SIG-M5 treated with dmso at 0.1 percent for 504 hours (cell line): ENCODE measurements around the gene HES5.

Experiments used
- DNase-seq: peaks from one replicate; lab custom pipeline; 2025; ENCODE audit not compliant: unreplicated experiment; lab: John Stamatoyannopoulos, UW

HES5 gene

DNA sequence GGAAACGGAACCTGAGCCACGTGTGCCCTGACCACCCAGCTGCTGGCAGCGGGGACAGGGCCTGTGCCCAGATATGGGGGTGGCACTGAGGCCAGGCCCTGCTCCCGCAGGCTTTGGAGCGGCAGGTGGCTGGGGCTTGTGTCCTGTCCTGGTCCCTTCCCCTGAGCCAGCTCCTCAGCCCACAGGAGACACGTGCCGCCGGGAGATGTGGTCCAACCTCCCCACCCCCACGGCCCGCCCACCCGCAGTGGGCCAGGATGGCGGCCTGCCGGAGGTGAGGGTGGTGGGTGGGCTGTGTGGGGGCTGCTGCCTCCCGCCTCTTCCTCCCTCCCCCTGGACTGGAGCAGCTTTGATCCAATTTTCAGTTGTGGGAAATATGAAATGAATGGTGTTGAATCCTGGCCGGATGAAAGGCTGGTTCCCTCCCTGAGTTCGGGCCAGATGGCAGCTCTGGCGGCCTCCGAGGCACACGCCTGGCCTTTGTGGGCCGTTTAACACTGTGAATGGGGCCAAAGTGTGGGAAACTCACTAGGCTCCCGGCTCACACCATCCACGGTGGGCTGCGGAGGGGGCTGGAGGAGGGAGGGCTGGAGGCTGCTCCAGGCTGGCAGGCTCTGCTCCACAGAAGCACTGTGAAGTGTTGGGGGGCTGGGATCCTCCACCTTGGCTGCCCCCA lies 2.6 kb upstream of the HES5 start:
- DNase-seq, result no peak

DNA sequence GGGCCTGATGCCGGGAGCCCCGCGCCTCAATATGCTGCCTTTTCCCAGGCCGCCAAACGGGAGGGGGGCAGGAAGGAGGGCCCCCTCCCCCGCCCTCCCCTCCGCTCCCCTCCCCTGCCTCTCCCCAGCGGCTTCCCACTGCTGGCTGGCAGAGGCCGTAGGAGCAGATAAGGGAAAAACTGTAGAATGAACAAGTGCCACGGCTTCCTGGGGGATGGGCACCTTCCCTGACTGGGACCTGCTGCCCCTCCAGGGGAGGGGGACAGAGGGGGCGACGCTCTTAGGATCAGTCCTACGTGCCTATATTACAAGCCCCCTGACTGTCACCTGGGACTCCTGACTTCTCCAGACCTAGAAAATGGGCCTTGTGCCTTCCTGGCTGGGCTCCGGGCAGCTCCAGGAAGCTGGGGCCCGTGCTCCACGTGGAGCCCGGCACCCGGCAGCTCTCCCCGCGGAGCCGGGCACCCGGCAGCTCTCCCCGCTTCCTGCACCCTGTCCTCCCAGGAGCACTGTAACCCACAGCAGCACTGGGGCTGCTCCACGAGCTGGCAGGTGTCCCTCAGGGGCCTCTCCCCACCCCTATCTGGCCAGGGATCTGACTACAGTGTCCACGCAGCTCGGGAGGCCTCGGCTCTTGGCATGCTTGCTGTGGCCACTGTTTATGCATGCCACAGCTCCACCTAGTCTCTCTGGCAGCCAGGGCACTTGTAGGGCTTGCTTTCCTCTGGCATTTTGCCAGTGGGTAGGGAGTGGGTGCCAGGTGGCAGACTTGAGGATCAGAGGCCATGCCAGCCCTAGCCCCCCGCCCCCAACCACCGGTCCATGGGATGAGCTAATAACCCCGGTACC lies 674 bp upstream of the HES5 start:
- DNase-seq, result no peak

DNA sequence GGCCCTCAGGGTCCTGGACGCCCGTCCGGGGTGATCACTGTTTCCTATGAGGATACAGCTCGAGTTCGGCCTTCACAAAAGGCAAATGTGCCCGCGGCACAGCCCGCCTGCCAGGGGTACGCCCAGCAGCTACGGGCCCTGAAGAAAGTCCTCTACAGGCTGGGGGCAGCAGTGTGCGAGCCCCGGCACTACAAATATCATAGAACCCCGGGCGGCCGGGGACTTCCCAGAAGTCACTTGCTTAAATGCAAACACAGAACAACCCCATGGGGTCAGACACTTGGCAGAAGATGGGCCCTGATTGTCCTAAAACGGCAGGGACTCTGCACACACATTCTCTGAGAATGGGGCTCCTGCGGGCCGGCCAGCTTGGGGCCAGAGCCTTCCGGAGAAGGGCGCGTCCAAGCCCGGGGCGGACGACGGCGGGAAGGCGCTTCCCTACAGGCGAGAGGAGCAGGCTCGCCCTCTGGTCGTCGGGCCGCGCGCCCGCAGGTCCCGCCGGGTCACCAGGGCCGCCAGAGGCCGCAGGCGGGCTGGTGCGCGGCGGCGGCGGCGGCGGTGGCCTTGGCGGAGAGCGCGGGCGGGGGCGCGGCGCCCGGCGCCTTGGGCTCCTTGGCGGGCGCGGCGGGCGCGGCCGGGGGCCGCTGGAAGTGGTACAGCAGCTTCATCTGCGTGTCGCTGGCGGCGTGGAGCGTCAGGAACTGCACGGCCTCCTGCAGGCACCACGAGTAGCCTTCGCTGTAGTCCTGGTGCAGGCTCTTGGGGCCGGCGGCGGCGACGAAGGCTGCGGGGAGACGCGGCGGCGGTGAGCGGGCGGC lies 888 bp downstream of the HES5 start:
- DNase-seq, result no peak

DNA sequence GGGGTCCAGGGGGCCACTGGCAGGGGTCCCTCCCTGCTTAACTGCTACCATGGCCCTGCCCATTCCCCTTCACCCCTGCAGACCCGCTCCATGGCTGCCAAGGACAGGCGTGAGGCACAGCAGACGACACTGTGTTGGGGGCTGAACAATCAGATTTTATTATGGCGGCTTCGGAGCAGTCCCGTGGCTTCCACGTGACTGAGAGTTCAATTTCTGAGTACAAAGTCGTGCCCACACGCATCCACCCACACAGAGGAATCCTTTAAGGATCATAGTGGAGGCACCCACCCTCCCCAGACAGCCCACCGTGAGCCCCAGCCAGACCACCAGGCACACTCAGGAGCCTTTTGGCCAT lies 1.5 kb downstream of the HES5 start:
- no peak for DNase-seq

DNA sequence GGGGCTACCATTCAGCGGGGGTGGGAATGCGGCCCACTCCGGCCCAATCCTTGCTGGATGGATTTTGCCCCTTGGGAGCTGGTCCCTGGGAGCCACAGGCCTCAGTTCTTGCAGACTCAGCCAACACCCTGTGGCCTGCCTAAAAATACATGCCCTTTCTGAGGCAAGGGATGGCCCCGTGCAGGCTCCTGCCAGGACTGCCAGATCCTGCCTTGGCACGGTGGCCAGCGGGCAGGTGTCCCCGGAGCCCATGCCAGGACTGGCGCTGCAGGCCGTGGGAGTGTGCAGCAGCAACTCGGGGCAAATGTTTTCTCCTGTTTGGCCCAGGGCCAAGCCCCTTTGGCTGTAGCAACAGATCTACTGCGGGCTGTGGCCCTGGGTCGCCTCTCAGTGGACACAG lies 2.0 kb downstream of the HES5 start:
- DNase-seq, result no peak

DNA sequence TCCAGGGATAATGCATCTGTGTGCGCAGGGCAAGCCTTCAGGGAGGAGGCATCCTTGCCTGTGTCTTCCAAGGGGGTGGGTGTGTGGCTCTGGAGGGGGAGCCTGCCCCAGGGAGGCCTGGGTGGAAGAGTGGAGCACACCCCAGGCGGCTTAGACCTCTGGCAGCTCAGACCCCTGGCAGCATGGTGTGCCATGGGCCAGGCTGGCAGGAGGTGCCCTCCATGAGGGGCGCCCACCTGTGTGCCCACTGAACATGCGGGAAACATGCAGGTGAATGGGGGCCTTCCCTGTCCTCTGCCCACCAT lies 2.6 kb downstream of the HES5 start:
- no peak for DNase-seq

DNA sequence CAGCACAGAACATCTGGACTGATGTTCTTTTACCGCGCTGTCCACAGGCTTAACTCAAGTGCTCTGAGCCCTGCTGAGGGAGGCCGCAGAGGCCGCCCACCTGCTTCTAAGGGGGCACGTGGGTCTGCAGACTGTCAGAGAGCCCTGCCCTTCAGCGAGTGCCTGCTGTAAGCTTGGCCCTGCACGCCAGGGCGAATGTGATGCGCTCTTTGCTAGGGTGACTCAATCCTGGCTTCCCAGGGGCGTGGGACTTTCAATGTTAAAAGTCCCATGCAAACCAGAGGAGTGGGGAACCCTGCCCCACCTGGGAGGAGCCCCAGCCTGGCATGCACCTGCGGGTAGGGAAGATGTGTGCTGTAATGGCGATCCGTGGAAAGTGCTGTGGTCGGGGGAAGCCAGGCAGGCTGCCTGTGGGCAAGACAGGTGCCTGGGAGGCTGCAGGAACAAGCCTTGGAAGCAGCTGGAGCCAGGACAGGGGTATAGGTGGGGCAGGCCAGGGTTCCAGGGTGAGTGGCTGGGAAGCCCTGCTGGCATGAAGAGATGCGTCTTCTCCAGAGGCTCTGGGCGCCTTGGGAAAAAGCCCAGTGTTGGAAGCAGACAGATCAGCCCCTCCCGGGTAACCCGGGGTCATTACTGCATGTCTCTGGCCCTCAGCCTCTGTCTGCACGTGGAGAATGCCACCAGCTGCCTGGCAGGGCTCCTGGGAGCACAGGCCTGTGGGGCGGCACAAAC lies 3.1 kb downstream of the HES5 start:
- no peak for DNase-seq

DNA sequence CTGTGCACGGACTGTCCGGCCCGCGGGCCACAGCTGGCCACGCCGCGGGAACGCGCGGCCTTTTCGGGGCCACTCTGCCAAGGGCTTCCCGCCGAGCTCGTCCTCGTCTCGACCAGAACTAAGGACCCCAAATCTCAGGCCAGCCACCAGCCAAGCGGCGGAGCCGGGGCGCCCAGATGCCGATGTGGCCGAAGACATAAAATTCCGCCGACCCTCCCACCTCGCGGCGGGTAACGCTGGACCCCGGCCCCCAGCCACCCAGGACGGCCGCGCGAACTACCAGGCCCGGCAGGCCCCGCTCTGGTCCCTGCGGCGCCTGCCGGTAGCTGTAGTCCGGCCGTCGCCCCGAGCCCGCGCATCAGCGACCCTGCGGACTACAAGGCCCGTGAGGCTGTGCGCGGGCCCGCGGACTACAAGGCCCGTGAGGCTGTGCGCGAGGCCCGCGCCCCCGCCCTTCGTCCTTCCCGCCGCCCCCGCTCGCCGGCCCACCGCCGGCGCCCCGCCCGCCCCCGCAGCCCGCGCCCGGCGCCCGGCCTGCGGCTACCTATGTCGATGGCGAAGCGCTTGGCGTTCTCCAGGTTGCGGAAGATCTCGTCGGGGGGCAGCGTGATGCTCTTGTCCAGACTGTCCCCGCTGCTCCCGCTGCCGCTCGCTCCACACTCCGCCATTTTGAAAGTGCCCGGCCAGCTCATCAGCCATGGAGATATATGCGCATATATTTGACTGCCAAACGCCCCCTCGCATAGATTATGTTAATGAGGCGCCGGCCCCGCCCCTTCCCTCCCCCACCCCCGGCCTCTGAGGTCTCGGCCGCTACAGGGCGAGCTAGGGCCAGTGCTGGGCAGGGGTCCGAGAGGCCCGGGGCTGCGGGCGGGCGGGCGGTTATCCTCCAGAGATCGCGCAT lies 3.9 kb downstream of the HES5 start, which contains the start of gene PANK4:
TSS of gene PANK4 (minus strand) at position 677 of the 904 bp plus-strand sequence. CDS start at position 668, 9 bp downstream.
- DNase-seq, result peak; percentile 85

DNA sequence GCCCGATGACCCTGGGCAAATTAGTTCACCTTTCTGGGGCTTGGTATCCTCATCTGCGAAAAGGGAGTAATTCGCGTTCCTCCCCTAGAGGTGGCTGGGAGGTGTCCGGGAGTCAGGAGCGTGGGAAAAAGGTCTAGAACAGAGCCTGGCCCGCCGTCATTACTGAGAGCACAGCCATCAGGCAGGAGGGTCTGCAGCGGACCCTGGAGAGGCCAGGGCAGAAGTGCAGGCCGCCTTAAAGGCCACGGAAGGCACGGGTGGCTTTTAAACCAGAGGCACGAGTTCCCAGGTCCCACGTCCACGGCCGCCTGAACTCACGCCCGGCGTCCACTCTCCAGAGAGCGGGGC lies 4.5 kb downstream of the HES5 start:
- DNase-seq, result no peak

DNA sequence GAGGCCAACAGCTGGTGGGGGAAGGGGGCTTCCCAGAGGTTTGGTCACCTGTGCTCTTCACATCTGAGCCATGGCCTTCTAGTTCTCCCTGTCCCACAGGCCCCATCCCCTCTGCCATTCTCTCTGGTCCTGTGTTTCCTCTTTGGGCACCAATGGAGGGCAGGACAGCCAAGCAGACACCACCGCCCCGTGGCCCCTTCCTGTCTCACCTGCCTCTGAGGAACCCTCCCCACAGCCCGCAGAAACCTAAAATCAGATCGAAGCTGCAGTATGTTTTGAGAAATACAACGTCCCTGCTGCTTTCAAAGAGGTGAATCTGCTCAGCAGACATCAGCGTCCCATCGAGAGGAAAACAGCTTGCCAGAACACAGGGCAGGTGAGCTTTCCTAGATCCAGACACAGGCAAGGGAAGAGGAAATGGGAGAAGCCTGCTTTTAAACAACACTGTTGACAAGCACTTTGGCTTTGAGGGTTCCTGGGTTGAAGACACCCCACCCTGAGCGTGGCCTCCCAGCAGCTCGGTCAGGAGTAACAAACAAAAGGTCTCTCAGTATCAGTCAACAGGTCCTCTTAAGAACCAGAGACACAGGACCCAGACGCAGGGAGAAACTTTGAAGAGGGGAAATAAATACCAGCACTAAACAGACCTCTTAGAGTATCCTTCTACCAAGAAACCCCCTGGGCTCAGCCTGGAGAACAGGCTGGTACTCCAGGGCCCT lies 6.0 kb downstream of the HES5 start:
- no peak for DNase-seq

DNA sequence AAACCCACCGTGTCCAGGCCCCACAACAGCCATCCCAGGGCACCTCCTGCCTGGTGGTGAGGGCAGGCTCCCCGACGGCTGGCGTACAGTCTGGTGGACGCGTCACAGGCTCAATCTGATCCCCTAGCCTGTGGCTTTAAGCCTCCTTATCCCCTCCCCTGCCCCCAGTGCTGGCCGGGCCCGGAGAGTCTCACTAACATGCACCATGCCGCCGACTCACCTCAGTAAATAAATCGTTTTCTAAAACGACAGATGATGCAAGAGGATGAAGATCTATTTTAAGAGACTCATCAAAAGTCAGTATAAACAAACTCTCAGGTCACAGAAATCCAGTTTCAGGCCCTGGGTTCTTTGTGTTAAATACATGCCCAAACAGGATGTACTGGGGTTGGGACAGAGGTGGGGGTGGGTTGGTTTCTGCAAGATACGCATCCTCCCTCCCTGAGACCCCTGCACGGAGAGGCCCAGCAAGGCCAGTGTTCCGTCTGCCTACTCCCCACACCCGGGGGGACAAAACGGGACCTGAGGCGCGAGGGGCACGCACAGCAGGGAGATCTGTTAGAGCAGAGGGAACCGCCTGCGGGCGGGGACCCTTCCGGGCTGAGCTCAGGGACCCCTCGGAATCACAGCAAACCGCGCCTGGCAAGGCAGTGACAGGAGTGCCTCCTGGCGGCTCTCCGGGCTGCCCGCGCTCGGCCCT lies 6.7 kb downstream of the HES5 start:
- no peak for DNase-seq

DNA sequence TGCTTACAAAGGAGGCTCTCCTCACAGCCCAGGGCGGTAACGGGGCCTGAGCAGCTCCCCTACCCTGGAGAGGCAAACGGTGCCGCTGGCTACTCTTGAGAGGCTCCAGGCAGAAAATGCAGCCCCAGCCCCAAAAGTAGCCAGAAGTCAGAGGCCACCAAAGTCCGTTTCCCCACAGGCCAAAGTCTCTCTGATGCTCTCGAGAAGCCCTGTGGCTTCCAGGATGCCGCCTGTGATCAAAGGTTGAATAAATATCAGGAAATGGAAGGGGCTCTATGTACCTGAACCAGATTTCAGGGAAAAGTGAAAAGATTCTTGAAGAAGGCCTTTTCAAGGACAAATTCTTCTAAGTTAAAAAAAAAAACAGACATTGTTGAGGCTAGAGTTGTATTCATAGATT lies 7.8 kb downstream of the HES5 start:
- no peak for DNase-seq

DNA sequence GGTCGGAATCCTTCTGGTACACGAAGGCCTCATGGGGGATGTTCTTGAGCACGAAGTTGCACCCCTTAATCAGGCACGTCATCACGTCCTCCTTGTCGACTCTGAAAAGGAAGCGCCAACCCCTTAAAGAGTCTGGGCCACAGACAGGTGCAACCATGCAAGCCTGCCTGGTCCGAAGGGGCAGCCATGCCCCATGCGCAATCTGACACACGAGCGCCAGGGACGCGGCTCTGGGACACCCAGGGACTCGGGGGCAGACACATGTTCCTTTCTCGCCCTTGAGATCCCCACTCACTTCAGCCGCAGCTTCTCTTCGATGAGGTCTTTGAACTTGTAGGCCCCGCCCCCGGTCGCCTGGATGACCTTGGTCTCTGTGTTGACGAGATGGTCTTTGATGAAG lies 9.3 kb downstream of the HES5 start:
- no peak for DNase-seq

DNA sequence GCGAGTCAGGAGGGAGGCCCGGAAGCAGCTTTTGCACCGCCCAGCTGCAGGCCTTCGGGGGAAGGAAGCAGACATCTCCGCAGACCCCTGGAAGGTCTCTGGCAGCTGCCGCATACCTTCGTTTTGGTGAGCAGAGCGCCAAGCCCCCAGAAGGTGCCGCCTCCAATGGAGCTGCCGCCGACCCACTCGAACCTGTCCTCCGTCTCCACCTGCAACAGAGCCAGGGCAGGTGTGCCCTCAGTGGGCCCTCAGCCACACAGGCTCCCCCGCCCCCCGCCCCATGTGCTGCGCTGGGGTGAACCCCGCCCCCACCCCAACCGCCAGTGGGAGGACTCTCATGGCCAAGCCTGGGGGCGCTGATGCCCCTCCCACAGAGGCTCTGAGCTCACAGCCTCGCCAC lies 9.9 kb downstream of the HES5 start:
- no peak for DNase-seq

DNA sequence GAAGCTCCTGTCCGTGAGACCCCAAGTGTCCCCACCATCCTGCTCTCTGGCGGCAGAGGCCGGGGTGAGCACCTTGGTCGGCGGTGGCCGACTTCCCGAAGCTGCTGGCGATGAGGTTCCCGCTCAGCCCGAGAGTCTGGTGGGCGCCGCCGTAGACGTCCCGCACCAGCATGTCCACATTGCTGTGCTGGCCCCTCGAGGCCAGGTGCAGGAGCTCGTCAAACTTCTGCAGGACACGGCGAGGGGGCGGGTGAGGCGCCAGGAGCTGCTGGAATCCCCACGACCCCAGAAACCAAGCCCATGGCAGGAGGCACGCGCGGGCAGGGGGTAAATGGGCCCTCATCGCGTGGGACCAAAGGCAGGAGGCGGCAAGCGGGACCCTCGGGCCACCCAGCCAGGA lies 10.3 kb downstream of the HES5 start:
- DNase-seq, result no peak

DNA sequence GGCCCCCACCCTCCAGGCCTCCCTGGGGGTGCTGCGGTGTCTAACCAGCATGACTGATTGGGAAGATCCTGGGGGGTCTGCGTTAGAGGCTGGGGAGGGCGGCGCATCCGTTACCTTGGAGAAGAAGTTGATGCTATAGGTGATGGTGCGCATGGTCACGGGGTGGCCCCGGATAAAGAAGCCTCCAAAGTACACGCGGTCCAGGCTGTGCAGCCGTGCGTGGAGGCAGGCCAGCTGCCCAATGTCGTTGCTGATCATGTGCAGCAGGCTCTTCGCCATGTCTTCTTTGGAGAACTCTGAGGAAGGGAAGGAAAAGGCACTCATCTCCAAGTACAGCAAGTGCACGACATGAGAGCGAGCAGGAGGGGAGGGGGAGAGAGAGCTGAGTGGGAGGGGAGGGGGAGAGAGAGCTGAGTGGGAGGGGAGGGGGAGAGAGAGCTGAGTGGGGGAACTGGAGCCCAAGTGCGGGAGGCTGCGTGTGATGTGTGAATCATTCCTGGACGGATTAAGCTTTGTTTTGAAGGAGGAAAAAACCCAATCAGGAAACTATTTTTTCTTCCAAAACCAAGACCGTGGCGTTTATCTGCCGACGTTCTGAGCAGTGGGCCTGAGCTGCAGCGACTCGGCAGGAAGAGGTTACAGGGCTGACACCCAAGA lies 10.9 kb downstream of the HES5 start:
- DNase-seq, result no peak

DNA sequence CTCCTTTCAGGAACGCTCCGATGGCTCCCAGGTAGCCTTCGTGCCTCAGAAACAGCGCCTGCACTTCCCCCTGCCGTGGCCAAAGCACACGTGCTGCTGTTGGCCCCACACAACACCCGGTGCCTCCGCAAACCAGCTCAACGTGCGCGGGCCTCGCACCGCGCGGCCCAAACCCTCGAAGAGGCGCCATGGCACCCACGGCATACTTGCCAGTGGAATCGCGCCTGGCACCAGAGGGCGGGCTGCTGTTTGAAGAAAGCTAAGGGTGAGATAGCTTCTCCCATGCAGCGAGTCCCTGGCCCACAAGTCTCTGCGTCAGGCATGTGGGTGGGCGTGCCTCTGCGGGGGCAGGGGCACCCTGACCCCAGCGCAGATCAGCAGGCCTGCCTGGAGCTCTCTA lies 11.5 kb downstream of the HES5 start:
- DNase-seq, result no peak

DNA sequence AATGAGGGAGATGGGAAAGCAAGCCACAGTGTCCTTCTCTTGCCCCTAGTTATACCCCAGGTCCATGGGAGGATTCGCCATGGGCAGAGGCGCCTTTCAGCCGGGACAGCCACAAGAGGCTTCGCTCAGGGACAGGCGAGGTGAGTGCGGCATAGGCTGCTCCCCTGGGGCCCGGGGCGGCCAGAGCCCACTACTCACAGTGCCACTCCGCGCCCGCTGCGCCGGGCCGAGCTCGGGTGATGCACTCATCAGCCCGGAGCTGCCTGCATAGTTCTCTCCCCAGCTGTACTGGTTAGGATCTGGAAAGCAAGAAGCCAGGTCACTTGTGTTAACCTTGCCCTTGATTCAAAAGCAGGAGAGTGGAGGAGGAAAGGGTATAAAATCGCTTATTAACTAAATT lies 12.1 kb downstream of the HES5 start:
- no peak for DNase-seq

DNA sequence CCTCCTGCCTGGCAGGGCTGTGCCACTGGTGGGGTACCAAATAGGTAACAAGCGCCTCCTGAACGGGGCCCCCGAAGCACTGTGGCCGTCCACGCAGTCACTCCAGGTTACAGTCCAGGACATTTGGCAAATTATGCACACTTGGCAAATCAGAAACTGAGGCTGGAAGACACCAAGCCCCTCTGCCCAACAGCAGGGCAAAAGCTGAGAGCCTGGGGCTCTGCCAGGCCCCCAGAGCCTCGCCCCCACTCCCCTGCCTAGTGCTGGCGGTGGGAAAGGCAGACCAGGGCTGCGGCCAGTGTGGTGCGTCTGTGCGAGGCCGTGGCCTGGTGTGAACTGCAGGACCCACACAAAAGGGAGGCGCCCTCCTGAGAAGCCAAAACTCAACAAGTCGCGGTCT lies 13.1 kb downstream of the HES5 start:
- no peak for DNase-seq
